ENCODE measurements around the gene PRXL2B.

PRXL2B gene

GRCh38 chr1:2639607-2640521 is 53.3 kb downstream of the PRXL2B start:
- FAIRE-seq, result no peak

GRCh38 chr1:2640626-2641025 is 54.0 kb downstream of the PRXL2B start:
- FAIRE-seq, result no peak

Measured in G401.6 (cell line).